Liver (tissue), 9 donors: ENCODE data around the gene GOLGA1. TPM values are rescaled to one million over a fixed set of nuclear protein-coding genes. Genes with fewer than 3 reads are reported as not detected.

Experiments
- DNase-seq: peaks from one replicate; pipeline ENCODE4 v3.0.0-alpha.2; 2017; ENCODE audit warnings: low spot score
- H3K27ac ChIP-seq, 2 donors: one replicate each; pipeline ENCODE4 v1.7.0; 2013; ENCODE audit warnings: inconsistent platforms in 2 of 2, low read length in 2 of 2, control low read depth in 1 of 2, low read depth in 1 of 2, mild to moderate bottlenecking in 1 of 2
- H3K27me3 ChIP-seq, 4 donors: one replicate each; pipeline versions ENCODE4 v1.6.1 to v1.7.0; 2013; ENCODE audit warnings: low read length in 3 of 4, inconsistent platforms in 1 of 4, mild to moderate bottlenecking in 1 of 4, moderate library complexity in 1 of 4; ENCODE audit not compliant: control insufficient read depth in 4 of 4, insufficient read depth in 4 of 4
- H3K36me3 ChIP-seq, 4 donors: one replicate each; pipeline versions ENCODE4 v1.6.1 to v1.7.0; 2013; ENCODE audit warnings: low read length in 3 of 4, mild to moderate bottlenecking in 3 of 4, low read depth in 1 of 4, moderate library complexity in 1 of 4; ENCODE audit not compliant: control insufficient read depth in 4 of 4, insufficient read depth in 3 of 4
- H3K4me1 ChIP-seq, 4 donors: one replicate each; pipeline versions ENCODE4 v1.6.1 to v1.7.0; 2013; ENCODE audit warnings: low read length in 3 of 4, mild to moderate bottlenecking in 3 of 4, moderate library complexity in 1 of 4; ENCODE audit not compliant: control insufficient read depth in 4 of 4, insufficient read depth in 4 of 4
- H3K4me3 ChIP-seq, 3 donors: one replicate each; pipeline versions ENCODE4 v1.6.1 to v1.7.0; 2013; ENCODE audit warnings: low read length in 3 of 3, control low read depth in 1 of 3, low read depth in 1 of 3, mild to moderate bottlenecking in 1 of 3
- H3K9ac ChIP-seq, 2 donors: one replicate each; pipeline ENCODE4 v1.7.0; 2013; ENCODE audit warnings: low read length in 2 of 2, mild to moderate bottlenecking in 2 of 2, moderate library complexity in 2 of 2, control low read depth in 1 of 2, low read depth in 1 of 2
- H3K9me3 ChIP-seq, 4 donors: one replicate each; pipeline versions ENCODE4 v1.6.1 to v1.7.0; 2013; ENCODE audit warnings: low read length in 3 of 4; ENCODE audit not compliant: control insufficient read depth in 4 of 4
- ATF3 ChIP-seq: IDR thresholded peaks from 2 replicates; pipeline ENCODE4 v1.6.1; 2016; ENCODE audit warnings: antibody characterized with exemption
- CTCF ChIP-seq: fragments of 150-350 bp; IDR thresholded peaks from 2 replicates; pipeline ENCODE4 v1.5.1; 2017; ENCODE audit warnings: improper control_type of control experiment, low read depth, low read length; ENCODE audit not compliant: missing input control
- EGR1 ChIP-seq, 2 donors: IDR thresholded peaks; 2 replicates each; pipeline ENCODE4 v1.6.1; 2016 to 2018; ENCODE audit warnings: antibody characterized with exemption in 2 of 2, low read depth in 2 of 2
- FOXA1 ChIP-seq: IDR thresholded peaks from 2 replicates; pipeline ENCODE4 v1.6.1; 2016; ENCODE audit warnings: antibody characterized with exemption
- FOXA2 ChIP-seq: IDR thresholded peaks from 2 replicates; pipeline ENCODE4 v1.6.1; 2016; ENCODE audit warnings: antibody characterized with exemption
- GABPA ChIP-seq, 2 donors: IDR thresholded peaks in 1 of 2; conservative IDR thresholded peaks in 1 of 2; 2 replicates each; pipeline ENCODE4 v1.6.1; 2016; ENCODE audit warnings: antibody characterized with exemption in 2 of 2, mild to moderate bottlenecking in 1 of 2, moderate library complexity in 1 of 2
- HNF4A ChIP-seq, 2 donors: conservative IDR thresholded peaks; 2 replicates each; pipeline ENCODE4 v1.6.1; 2016; ENCODE audit warnings: antibody characterized with exemption in 2 of 2, mild to moderate bottlenecking in 2 of 2
- HNF4G ChIP-seq: IDR thresholded peaks from 2 replicates; pipeline ENCODE4 v1.6.1; 2016; ENCODE audit warnings: antibody characterized with exemption
- JUND ChIP-seq, 2 donors: IDR thresholded peaks; 2 replicates each; pipeline ENCODE4 v1.6.1; 2016; ENCODE audit warnings: antibody characterized with exemption in 2 of 2
- NR2F2 ChIP-seq: IDR thresholded peaks from 2 replicates; pipeline ENCODE4 v1.6.1; 2016; ENCODE audit warnings: antibody characterized with exemption
- RAD21 ChIP-seq, 2 donors: IDR thresholded peaks; 2 replicates each; pipeline ENCODE4 v1.6.1; 2016; ENCODE audit warnings: antibody characterized with exemption in 2 of 2, mild to moderate bottlenecking in 2 of 2
- REST ChIP-seq: IDR thresholded peaks from 2 replicates; pipeline ENCODE4 v1.6.1; 2016; ENCODE audit warnings: antibody characterized with exemption, mild to moderate bottlenecking
- RXRA ChIP-seq, 2 donors: IDR thresholded peaks; 2 replicates each; pipeline ENCODE4 v1.6.1; 2017 to 2018; ENCODE audit warnings: antibody characterized with exemption in 2 of 2, mild to moderate bottlenecking in 1 of 2
- SP1 ChIP-seq: IDR thresholded peaks from 2 replicates; pipeline ENCODE4 v1.6.1; 2018; ENCODE audit warnings: antibody characterized with exemption, mild to moderate bottlenecking
- TAF1 ChIP-seq: conservative IDR thresholded peaks from 2 replicates; pipeline ENCODE4 v1.6.1; 2016; ENCODE audit warnings: antibody characterized with exemption, mild to moderate bottlenecking
- YY1 ChIP-seq: IDR thresholded peaks from 2 replicates; pipeline ENCODE4 v1.6.1; 2016; ENCODE audit warnings: antibody characterized with exemption, mild to moderate bottlenecking
- ZBTB33 ChIP-seq: IDR thresholded peaks from 2 replicates; pipeline ENCODE4 v1.6.1; 2016; ENCODE audit warnings: antibody characterized with exemption
- WGBS: extraction: QIAGEN DNeasy Blood & Tissue Kit; methylation state at CpG from one replicate; pipeline ENCODE4 v1.1.7; 2013; 5-methylcytosine and 5-hydroxymethylcytosine counted together
- polyA plus RNA-seq, 2 donors: library from polyadenylated mRNA; stranded (reverse) in 1 of 2; unstranded in 1 of 2; fragments of 200-250 nt in 1 of 2; fragments of >200 nt in 1 of 2; fragmentation: Nextera tagmentation in 1 of 2; extraction: Ambion mirVana in 1 of 2; gene quantifications; one replicate each; pipeline versions ENCODE4 v1.2.1 to v1.2.3, GENCODE V29; 2013 to 2015
- total RNA-seq, 2 donors: library from RNA; depleted of rRNA; stranded (reverse); fragments of >200 nt; gene quantifications; one replicate each; pipeline ENCODE4 v1.2.3, GENCODE V29; 2014
- TF ChIP-seq, protein P1 (sequence below): IDR thresholded peaks from 2 replicates; pipeline ENCODE4 v1.6.1; 2016; ENCODE audit warnings: antibody characterized with exemption
- donor health status: healthy.
- donor health status: healthy.
- donor health status: healthy.
- donor health status: healthy.
- donor health status: healthy.

The GOLGA1 gene
- total and polyA plus RNA-seq, 4 donors: 5.9 to 17.6 (median 8.9) TPM

DNA sequence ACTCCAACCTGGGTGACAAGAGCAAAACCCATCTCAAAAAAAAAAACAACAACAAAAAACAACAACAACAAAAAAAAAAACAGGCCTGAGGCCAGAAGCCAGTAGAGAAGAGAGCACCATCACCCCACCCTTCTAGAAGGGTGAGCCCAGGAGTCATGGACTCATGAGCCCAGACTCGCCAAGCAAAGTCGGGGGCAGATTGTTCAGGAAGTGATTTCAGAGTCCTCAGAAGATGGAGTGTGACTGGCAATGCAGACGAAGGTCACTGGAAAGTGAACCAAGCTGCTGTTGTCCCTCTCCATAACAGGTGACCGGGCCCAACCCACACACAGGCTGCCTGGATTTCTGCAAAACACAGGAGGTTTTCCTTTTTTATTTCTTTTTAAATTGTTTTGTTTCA, 96.6 kb downstream of the GOLGA1 start:
- WGBS: 86% methylated on average over 4 of the region's 4 CpGs
- DNase-seq: no peak

More for the DNA sequence above, 96.6 kb downstream of the GOLGA1 start:
- H3K9ac ChIP-seq: no peak overlapping the region
- H3K27ac ChIP-seq: no peak overlapping the region
- H3K36me3 ChIP-seq: no peaks in the 10 kb centered on the region
- H3K4me3 ChIP-seq: no peak overlapping the region
- H3K27me3 ChIP-seq: peaks cover 0 to 4% (median 0%) of the 10 kb centered on the region in 4 donors
- TF ChIP-seq TAF1 (no peak), ZBTB33 (no peak), HNF4G (no peak), REST (no peak), ATF3 (no peak), RXRA (IDR thresholded peaks at IDR 0.05) (no peak), RAD21 (IDR thresholded peaks at IDR 0.05) (no peak), SP1 (no peak), FOXA2 (no peak), HNF4A (conservative IDR thresholded peaks at IDR 0.05) (no peak), NR2F2 (no peak), JUND (IDR thresholded peaks at IDR 0.05) (no peak), YY1 (no peak), GABPA (IDR thresholded peaks at IDR 0.05 in 1 of 2, conservative IDR thresholded peaks at IDR 0.05 in 1 of 2) (no peak), FOXA1 (no peak), CTCF (no peak), EGR1 (IDR thresholded peaks at IDR 0.05; ENCODE audit: low read depth in 2 of 2) (no peak)
- TF ChIP-seq, protein P1, sequence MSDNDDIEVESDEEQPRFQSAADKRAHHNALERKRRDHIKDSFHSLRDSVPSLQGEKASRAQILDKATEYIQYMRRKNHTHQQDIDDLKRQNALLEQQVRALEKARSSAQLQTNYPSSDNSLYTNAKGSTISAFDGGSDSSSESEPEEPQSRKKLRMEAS: no peak
- H3K9me3 ChIP-seq: no peaks in the 10 kb centered on the region
- no peaks in the 10 kb centered on the region for H3K4me1 ChIP-seq
